Left lung (tissue), 10 donors: ENCODE results near the gene EID1. TPM values are rescaled to one million over a fixed set of nuclear protein-coding genes. Genes with fewer than 3 reads are reported as not detected.

Experiments used
- ATAC-seq: fragments of 200-7000 bp; cut with Tn5 transposase; one replicate; pipeline ENCODE4 v1.9.1; 2020; ENCODE audit warnings: moderate library complexity
- DNase-seq, 4 donors: peaks; one replicate each; pipeline ENCODE4 v3.0.0-alpha.2; 2013 to 2020
- H3K27ac ChIP-seq, 2 donors: fragments of 200-600 bp; sonication (generic) in 1 of 2; one replicate each; pipeline versions ENCODE4 v1.5.0 to v1.8.0; 2020 to 2021
- H3K27me3 ChIP-seq, 2 donors: fragments of 200-600 bp; sonication (generic) in 1 of 2; one replicate each; pipeline versions ENCODE4 v1.5.0 to v1.8.0; 2020 to 2021
- H3K36me3 ChIP-seq, 2 donors: fragments of 200-600 bp; sonication (generic) in 1 of 2; one replicate each; pipeline versions ENCODE4 v1.5.0 to v1.8.0; 2020 to 2021
- H3K4me1 ChIP-seq, 2 donors: fragments of 200-600 bp; one replicate each; pipeline ENCODE4 v1.8.0; 2021
- H3K4me3 ChIP-seq, 2 donors: fragments of 200-600 bp; sonication (generic) in 1 of 2; one replicate each; pipeline versions ENCODE4 v1.5.0 to v1.8.0; 2020 to 2021; ENCODE audit warnings: mild to moderate bottlenecking in 1 of 2
- H3K9me3 ChIP-seq, 2 donors: fragments of 200-600 bp; sonication (generic) in 1 of 2; one replicate each; pipeline versions ENCODE4 v1.5.0 to v1.8.0; 2020 to 2021
- intact Hi-C, 2 donors: fragments of 100-400 bp; cut with DNase I; formaldehyde crosslinking; loops; one replicate each; pipeline versions ENCODE4 v1.11.2 to v1.14.2; 2022
- polyA plus RNA-seq, 6 donors: library from polyadenylated mRNA; unstranded; fragments of 120-200 nt; gene quantifications; one replicate each; pipeline ENCODE4 v1.2.1, GENCODE V29; 2013; ENCODE audit not compliant: insufficient read length in 6 of 6
- total RNA-seq, 2 donors: library from RNA; stranded (reverse); fragmentation: NEBNext Ultra II Directional; extraction: Animal tissue kit (Norgen Biotek cat#: 25700); gene quantifications; one replicate each; pipeline ENCODE4 v1.2.1, GENCODE V29; 2021
- TF ChIP-seq, protein P1 (sequence below), 2 donors: fragments of 200-600 bp; sonication (generic) in 1 of 2; IDR thresholded peaks; one replicate each; pipeline versions ENCODE4 v1.5.0 to v1.8.0; 2021; ENCODE audit warnings: antibody characterized with exemption in 2 of 2
- donor health status: DM: no; HTN: yes; CAD: no.
- donor health status: DM: no; HTN: no; CAD: no.

Gene EID1
- total and polyA plus RNA-seq, 8 donors, result 80.2 to 301 (median 274) TPM

DNA sequence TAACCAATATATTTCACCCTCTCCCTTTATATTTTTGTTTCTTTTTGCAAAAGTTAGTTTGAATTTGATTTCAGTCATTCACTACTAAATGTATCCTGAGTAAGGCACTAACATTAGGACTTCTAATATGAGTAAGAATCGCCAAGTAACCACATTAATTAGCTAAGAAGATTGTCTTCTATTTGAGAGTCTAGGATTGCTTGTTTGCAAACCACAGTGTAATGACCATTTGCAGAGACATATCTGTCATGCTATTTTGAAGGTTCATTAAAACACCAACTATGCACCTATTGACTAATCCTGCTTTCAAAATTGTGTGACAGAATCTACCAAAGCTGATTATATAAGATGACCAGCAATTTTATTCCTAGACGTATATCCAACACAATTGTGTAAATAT lies 5.3 kb upstream of the EID1 start:
- TF ChIP-seq, protein P1, sequence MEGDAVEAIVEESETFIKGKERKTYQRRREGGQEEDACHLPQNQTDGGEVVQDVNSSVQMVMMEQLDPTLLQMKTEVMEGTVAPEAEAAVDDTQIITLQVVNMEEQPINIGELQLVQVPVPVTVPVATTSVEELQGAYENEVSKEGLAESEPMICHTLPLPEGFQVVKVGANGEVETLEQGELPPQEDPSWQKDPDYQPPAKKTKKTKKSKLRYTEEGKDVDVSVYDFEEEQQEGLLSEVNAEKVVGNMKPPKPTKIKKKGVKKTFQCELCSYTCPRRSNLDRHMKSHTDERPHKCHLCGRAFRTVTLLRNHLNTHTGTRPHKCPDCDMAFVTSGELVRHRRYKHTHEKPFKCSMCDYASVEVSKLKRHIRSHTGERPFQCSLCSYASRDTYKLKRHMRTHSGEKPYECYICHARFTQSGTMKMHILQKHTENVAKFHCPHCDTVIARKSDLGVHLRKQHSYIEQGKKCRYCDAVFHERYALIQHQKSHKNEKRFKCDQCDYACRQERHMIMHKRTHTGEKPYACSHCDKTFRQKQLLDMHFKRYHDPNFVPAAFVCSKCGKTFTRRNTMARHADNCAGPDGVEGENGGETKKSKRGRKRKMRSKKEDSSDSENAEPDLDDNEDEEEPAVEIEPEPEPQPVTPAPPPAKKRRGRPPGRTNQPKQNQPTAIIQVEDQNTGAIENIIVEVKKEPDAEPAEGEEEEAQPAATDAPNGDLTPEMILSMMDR (IDR thresholded peaks at IDR 0.05), result no peak
- peaks cover 0 to 10% of the 10 kb centered on the region in 2 donors for H3K27me3 ChIP-seq
- no peaks in the 10 kb centered on the region for H3K36me3 ChIP-seq
- DNase-seq (no peak), ATAC-seq (no peak)
- H3K9me3 ChIP-seq, result no peaks in the 10 kb centered on the region
- no peaks in the 10 kb centered on the region for H3K4me1 ChIP-seq
- no peak overlapping the region for H3K27ac ChIP-seq
- no peak overlapping the region for H3K4me3 ChIP-seq
- intact Hi-C loops, result no loop called here

DNA sequence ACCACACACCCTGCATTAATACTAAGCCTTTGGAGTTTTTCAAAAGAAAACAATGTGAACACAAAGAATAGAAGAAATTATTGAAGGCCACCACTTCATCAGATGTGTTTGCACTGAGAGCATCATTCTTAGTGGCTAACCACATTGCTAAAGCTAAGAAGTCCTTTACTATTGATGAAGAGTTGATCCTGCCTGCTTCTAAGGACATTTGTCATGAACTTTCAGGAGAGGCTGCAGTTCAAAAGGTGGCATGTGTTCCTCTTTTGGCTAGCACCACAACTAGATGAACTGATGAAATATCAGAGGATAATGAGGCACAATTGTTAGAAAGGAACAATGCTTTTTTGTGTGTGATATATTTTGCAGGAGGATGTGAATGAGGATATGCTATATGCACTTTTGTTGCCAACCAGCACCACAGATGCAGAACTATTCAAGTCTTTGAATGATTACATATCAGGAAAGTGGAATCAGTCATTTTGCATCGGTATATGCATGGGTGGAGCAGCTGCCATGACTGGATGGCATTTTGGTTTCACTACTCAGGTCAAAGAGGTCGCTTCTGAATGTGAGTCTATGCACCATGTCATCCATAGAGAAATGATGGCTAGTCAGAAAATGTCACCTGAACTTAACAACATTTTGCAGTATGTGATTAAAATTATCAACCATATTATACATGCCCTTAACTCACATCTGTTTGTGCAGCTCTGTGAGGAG lies 2.5 kb upstream of the EID1 start:
- ATAC-seq (no peak), DNase-seq (no peak)
- intact Hi-C loops, result no loop called here

GRCh38 chr15:48876057-48876456 lies 1.9 kb upstream of the EID1 start:
- peaks cover 0 to 10% of the 10 kb centered on the region in 2 donors for H3K27me3 ChIP-seq
- no peak for ATAC-seq
- H3K36me3 ChIP-seq, result no peaks in the 10 kb centered on the region
- TF ChIP-seq, protein P1 (IDR thresholded peaks at IDR 0.05), result no peak
- no peak overlapping the region for H3K4me3 ChIP-seq
- no peak overlapping the region for H3K27ac ChIP-seq
- H3K4me1 ChIP-seq, result peaks cover 0 to 20% of the 10 kb centered on the region in 2 donors
- intact Hi-C loops, result no loop called here
- no peaks in the 10 kb centered on the region for H3K9me3 ChIP-seq
- DNase-seq, result no peak

More for the DNA sequence above, 2.5 kb upstream of the EID1 start:
- TF ChIP-seq, protein P1 (IDR thresholded peaks at IDR 0.05), result no peak
- Histone ChIP-seq H3K4me1 (peaks cover 0 to 20% of the 10 kb centered on the region in 2 donors), H3K9me3 (no peaks in the 10 kb centered on the region), H3K27ac (no peak overlapping the region), H3K4me3 (no peak overlapping the region), H3K36me3 (no peaks in the 10 kb centered on the region), H3K27me3 (peaks cover 0 to 10% of the 10 kb centered on the region in 2 donors)

GRCh38 chr15:48880070-48880634 lies 2.2 kb downstream of the EID1 start:
- H3K4me3 ChIP-seq, result no peak overlapping the region
- TF ChIP-seq, protein P1 (IDR thresholded peaks at IDR 0.05), result no peak

DNA sequence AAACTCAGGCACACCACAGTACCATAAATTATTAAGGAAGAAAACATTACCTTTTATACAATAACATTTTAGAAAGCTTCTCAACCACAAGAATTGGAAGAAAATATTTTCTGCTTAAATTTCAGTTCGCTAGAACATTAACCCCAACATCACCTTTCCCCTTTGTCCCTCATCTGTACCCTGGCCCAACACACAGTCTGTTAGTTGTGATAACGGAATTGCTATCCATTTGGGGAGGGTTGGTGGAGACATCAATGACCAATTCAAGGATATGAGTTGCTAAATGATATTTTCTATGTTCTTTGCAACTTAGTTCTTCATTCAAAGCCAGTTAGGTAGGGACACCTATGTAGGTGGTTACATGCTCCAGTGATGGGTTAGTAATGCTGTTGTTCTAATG lies 5.8 kb downstream of the EID1 start:
- no peak overlapping the region for H3K4me3 ChIP-seq
- H3K27ac ChIP-seq, result no peak overlapping the region
- H3K27me3 ChIP-seq, result no peaks in the 10 kb centered on the region
- H3K4me1 ChIP-seq, result peaks cover 0 to 16% of the 10 kb centered on the region in 2 donors
- no peaks in the 10 kb centered on the region for H3K9me3 ChIP-seq
- H3K36me3 ChIP-seq, result no peaks in the 10 kb centered on the region
- intact Hi-C loops, result no loop called here
- no peak for ATAC-seq
- DNase-seq, result no peak
- TF ChIP-seq, protein P1 (IDR thresholded peaks at IDR 0.05), result no peak

More at GRCh38 chr15:48880070-48880634, 2.2 kb downstream of the EID1 start:
- Histone ChIP-seq H3K27me3 (no peaks in the 10 kb centered on the region), H3K9me3 (no peaks in the 10 kb centered on the region), H3K27ac (no peak overlapping the region), H3K4me1 (peaks cover 0 to 20% of the 10 kb centered on the region in 2 donors), H3K36me3 (no peaks in the 10 kb centered on the region)
- intact Hi-C loops, result no loop called here
- no peak for DNase-seq
- ATAC-seq, result no peak
